Naive thymus-derived CD8-positive, alpha-beta T cell (primary cell): ENCODE data around the gene MAST3. TPM values are rescaled to one million over a fixed set of nuclear protein-coding genes. Genes with fewer than 3 reads are reported as not detected.
"Not testable (repeated sequence)": the region's sequence is repeated elsewhere in the genome, so short reads cannot be mapped to it uniquely, and the experiment has no call there.

ENCODE experiments used
- ATAC-seq, 2 donors: fragments of 150-1000 bp; cut with Tn5 transposase in 1 of 2; sonication (Bioruptor Pico), chemical (Tn5 transposase) in 1 of 2; 1 replicate in 1 of 2; 2 replicates in 1 of 2; pipeline ENCODE4 v1.10.0; 2021; ENCODE audit warnings: mild to moderate bottlenecking in 2 of 2, moderate library complexity in 2 of 2
- POLR2A ChIA-PET: fragments of 350-600 bp; sonication (Branson Sonifier 250); formaldehyde crosslinking; loops from one replicate; lab custom pipeline; 2021; ENCODE audit warnings: antibody characterized with exemption; lab: Charles Lee
- DNase-seq, 10 donors: peaks; one replicate each; pipeline versions ENCODE4 v3.0.0 to v3.0.0-alpha.2; 2020 to 2022
- H3K27ac Mint-ChIP-seq, 10 donors: one replicate each; pipeline ENCODE4 v1.8.0; 2020 to 2022; ENCODE audit warnings: mild to moderate bottlenecking in 10 of 10, mixed read lengths in 10 of 10, moderate library complexity in 4 of 10, inconsistent platforms in 1 of 10
- H3K27me3 Mint-ChIP-seq, 5 donors: one replicate each; pipeline ENCODE4 v1.8.0; 2021 to 2022; ENCODE audit warnings: mixed read lengths in 5 of 5
- H3K36me3 Mint-ChIP-seq, 3 donors: one replicate each; pipeline ENCODE4 v1.8.0; 2020 to 2022; ENCODE audit warnings: mixed read lengths in 3 of 3, mild to moderate bottlenecking in 2 of 3, inconsistent platforms in 1 of 3
- H3K4me1 Mint-ChIP-seq, 4 donors: one replicate each; pipeline ENCODE4 v1.8.0; 2021 to 2022; ENCODE audit warnings: mixed read lengths in 4 of 4
- H3K4me3 Mint-ChIP-seq, 10 donors: one replicate each; pipeline ENCODE4 v1.8.0; 2020 to 2022; ENCODE audit warnings: mild to moderate bottlenecking in 10 of 10, mixed read lengths in 10 of 10, moderate library complexity in 6 of 10, inconsistent platforms in 1 of 10
- H3K9me3 Mint-ChIP-seq, 9 donors: one replicate each; pipeline ENCODE4 v1.8.0; 2020 to 2022; ENCODE audit warnings: mixed read lengths in 9 of 9, mild to moderate bottlenecking in 3 of 9, inconsistent platforms in 1 of 9, moderate library complexity in 1 of 9
- polyA plus RNA-seq, 3 donors: library from polyadenylated mRNA; unstranded; fragments of 300-500 nt; fragmentation: Illumina TruSeq; gene quantifications; one replicate each; pipeline ENCODE4 v1.2.3, GENCODE V29; 2021
- total RNA-seq, 8 experiments: library from RNA in 2 of 8; stranded (reverse) in 2 of 8; gene quantifications; one replicate each; pipeline ENCODE4 v1.2.3 and lab custom pipeline; 2021 to 2026

MAST3 gene
- total and polyA plus RNA-seq, 5 experiments from 2014 or later = 9.4 to 44.8 (median 15.7) TPM

DNA sequence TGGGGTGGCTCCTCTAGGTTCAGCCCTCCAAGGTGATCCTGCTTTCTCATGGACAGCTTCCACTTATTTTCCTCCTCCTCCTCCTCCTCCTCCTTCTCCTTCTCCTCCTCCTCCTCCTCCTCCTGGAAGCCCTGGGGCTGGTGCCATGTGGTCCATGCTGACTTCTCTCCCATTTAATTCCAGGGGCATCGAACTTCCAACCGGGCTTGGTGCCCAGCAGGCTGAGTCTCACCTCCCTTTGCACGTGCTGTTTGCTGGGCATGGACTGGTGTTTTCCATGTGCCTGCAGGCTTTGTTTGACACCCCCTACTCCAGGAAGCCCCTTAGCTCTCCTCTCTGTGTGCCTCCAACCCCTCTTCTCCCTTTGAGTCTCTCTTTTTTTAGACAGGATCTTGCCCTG lies 3.7 kb downstream of the MAST3 start:
- Mint-ChIP-seq H3K9me3 (no peaks in the 10 kb centered on the region), H3K27ac (peak overlapping the region in 2 of 10 donors; percentile 44 to 65), H3K36me3 (peaks cover 0 to 2% (median 0%) of the 10 kb centered on the region in 3 donors), H3K4me1 (peaks cover 20 to 53% (median 33%) of the 10 kb centered on the region in 4 donors), H3K4me3 (peak overlapping the region in 4 of 10 donors; percentile 28 to 41 (median 34)), H3K27me3 (no peaks in the 10 kb centered on the region)
- POLR2A ChIA-PET = interaction anchor here (9.2 kb wide), 1 partner anchor 11 kb away, joined by 132 read pairs; the partner anchor contains the start of gene IL12RB1
- no peak for ATAC-seq
- DNase-seq = no peak

DNA sequence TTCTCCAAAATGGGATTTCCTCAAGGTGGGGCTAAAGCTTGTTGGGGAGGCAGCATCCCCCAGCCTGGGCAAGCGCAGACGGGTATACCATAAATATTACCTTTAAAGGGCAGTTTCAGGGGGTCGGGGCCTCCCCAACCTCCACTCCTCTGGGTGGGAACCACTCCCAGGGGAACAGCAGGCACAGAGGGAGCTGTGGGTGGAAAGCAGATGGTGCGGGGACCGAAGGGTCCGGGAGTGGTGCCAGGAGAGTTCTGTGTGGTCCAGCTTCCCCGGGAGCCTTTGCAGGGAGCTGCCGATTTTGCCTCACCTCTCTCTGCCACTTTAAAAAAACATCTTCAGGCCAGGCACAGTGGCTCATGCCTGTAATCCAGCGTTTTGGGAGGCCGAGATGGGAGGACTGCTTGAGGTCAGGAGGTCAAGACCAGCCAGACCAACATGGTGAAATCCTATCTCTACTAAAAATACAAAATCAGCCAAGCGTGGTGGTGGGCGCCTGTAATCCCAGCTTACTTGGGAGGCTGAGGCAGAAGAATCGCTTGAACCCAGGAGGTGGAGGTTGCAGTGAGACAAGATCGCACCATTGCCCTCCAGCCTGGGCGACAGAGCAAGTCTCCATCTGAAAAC lies 5.5 kb downstream of the MAST3 start:
- Mint-ChIP-seq H3K4me1 (peaks cover 18 to 54% (median 28%) of the 10 kb centered on the region in 4 donors), H3K4me3 (peak overlapping the region in 7 of 10 donors; percentile 12 to 65 (median 60)), H3K36me3 (peaks cover 0 to 2% (median 0%) of the 10 kb centered on the region in 3 donors), H3K27me3 (no peaks in the 10 kb centered on the region), H3K9me3 (no peaks in the 10 kb centered on the region), H3K27ac (peak overlapping the region in 4 of 10 donors; percentile 4 to 67 (median 42))
- no peak for DNase-seq
- ATAC-seq = no peak
- POLR2A ChIA-PET = interaction anchor here (0.7 to 9.2 kb wide), 5 partner anchors 13 to 58 kb away, joined by 3 to 132 read pairs (median 7); partner anchors contain the start of gene IL12RB1

DNA sequence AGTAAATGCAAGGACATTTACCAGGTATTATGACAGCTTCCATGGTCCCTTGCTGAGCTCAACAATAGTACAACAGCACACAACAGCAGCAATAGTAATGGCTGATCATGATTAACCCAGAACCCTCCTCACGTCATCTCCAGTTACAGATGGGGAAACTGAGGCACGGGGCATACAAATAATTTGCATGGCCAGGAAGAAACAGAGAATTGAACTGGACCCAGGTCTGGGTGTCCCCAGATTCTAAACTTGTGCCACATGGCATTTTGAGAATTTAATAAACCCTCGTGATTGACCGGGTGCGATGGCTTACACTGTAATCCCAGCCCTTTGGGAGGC lies 7.2 kb downstream of the MAST3 start:
- POLR2A ChIA-PET = interaction anchor here (0.7 to 9.2 kb wide), 4 partner anchors 15 to 176 kb away, joined by 3 to 132 read pairs (median 8); partner anchors contain the start of gene IL12RB1
- Mint-ChIP-seq H3K27me3 (no peaks in the 10 kb centered on the region), H3K9me3 (no peaks in the 10 kb centered on the region), H3K36me3 (peaks cover 0 to 2% (median 0%) of the 10 kb centered on the region in 3 donors), H3K27ac (peak overlapping the region in 9 of 10 donors; percentile 19 to 91 (median 76)), H3K4me3 (peak overlapping the region; percentile 70 to 85 (median 78)), H3K4me1 (peaks cover 14 to 53% (median 23%) of the 10 kb centered on the region in 4 donors)
- DNase-seq (no peak), ATAC-seq (no peak)

DNA sequence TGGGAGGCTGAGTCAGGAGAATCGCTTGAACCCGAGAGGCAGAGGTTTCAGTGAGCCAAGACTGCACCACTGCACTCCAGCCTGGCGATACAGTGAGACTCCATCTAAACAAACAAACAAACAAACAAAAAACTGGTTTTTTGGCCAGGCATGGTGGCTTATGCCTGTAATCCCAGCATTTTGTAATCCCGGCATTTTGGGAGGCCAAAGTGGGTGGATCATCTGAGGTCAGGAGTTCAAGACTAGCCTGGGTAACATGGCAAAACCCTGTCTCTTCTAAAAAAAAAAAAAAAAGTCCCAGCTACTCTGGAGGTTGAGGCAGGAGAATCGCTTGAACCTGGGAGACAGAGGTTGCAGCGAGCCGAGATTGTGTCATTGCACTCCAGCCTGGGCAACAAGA lies 7.7 kb downstream of the MAST3 start:
- not testable (repeated sequence) for DNase-seq, H3K27me3 Mint-ChIP-seq, H3K9me3 Mint-ChIP-seq, H3K36me3 Mint-ChIP-seq, ATAC-seq
- POLR2A ChIA-PET = interaction anchor here (9.2 kb wide), 1 partner anchor 15 kb away, joined by 132 read pairs; the partner anchor contains the start of gene IL12RB1
- Mint-ChIP-seq H3K4me3 (peak overlapping the region in 5 of 10 donors; percentile 38 to 82 (median 78)), H3K27ac (peak overlapping the region in 2 of 10 donors; percentile 29 to 87), H3K4me1 (peaks cover 13 to 52% (median 20%) of the 10 kb centered on the region in 4 donors)

DNA sequence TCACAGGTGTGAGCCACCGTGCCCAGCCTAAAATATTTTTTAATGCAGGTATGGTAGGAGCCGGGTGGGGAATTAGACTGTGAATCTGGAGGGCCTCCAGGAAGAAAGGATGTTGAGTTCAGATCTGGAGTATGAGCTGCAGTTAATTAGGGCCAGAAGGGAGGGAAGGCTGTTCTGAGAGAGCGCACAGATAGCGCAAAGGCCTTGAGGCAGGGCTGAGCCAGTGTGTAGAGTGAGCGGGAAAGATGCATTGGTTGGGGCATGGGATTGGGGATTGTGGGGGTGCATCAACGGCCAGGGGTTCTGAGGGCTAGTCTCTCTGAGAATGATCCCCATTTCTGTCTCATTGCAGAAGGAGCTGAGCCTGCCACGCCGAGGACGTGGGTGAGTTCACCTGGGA lies 9.7 kb downstream of the MAST3 start:
- ATAC-seq = no peak
- peak overlapping the region in 1 of 10 donors; percentile 7 for H3K4me3 Mint-ChIP-seq
- DNase-seq = no peak
- H3K27ac Mint-ChIP-seq = peak overlapping the region in 7 of 10 donors; percentile 19 to 59 (median 38)
- H3K4me1 Mint-ChIP-seq = peaks cover 13 to 56% (median 25%) of the 10 kb centered on the region in 4 donors
- H3K27me3 Mint-ChIP-seq = no peaks in the 10 kb centered on the region
- H3K36me3 Mint-ChIP-seq = peaks cover 0 to 2% (median 0%) of the 10 kb centered on the region in 3 donors
- no peaks in the 10 kb centered on the region for H3K9me3 Mint-ChIP-seq
- POLR2A ChIA-PET = interaction anchor here (4.2 to 8.3 kb wide), 3 partner anchors 9 to 17 kb away, joined by 22 to 135 read pairs (median 50); partner anchors contain the start of genes IL12RB1 and MAST3

DNA sequence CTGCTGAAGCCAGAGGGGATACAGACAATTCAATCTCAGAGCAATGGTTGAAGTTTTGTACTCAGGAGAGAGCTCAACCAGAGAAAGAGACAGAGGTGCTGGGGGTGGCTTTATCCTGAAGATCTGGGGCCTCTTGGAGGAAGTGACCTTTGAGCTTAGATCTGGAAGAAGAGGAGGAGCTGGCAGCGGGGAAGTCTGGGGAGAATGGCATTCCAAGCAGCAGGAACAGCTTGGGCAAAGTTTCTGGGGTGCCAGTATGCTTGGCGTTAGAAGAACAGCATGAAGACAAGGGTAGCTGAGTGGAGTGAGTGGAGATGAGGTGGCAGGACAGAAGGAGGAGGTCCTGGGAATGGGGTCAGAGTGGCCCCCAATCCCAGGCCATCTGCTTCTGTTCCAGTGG lies 11.3 kb downstream of the MAST3 start:
- no peaks in the 10 kb centered on the region for H3K9me3 Mint-ChIP-seq
- POLR2A ChIA-PET = interaction anchor here (0.6 to 8.3 kb wide), 11 partner anchors 9 to 173 kb away, joined by 3 to 135 read pairs (median 3); partner anchors contain the start of genes IL12RB1, JUND, MAST3 and PIK3R2
- peak overlapping the region; percentile 73 to 93 (median 86) for H3K4me3 Mint-ChIP-seq
- no peaks in the 10 kb centered on the region for H3K27me3 Mint-ChIP-seq
- no peak for DNase-seq
- no peak for ATAC-seq
- H3K4me1 Mint-ChIP-seq = peaks cover 17 to 54% (median 28%) of the 10 kb centered on the region in 4 donors
- peak overlapping the region; percentile 87 to 97 (median 92) for H3K27ac Mint-ChIP-seq
- H3K36me3 Mint-ChIP-seq = peaks cover 0 to 2% (median 0%) of the 10 kb centered on the region in 3 donors

DNA sequence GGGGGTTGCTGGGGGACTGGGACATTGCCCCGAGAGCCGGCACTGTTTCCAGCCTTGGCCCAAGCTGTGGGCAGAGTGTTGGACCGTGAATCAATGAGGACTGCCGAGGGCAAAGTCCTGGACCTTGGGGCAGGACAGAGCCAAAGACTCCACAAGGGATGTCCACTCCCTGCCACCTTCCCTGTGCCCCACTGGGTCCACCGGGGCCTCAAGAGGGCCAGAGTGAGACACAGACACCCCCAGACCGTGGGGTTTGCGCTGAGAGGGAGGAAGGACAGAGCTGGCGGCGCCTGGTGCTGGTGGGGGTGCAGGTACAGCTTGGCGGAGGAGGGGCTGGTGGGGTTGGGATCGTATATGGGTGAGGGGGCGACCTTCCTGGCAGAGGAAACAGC lies 11.8 kb downstream of the MAST3 start:
- Mint-ChIP-seq H3K4me3 (peak overlapping the region; percentile 73 to 93 (median 86)), H3K27ac (peak overlapping the region; percentile 87 to 97 (median 92)), H3K27me3 (no peaks in the 10 kb centered on the region), H3K4me1 (peaks cover 17 to 51% (median 27%) of the 10 kb centered on the region in 4 donors), H3K9me3 (no peaks in the 10 kb centered on the region), H3K36me3 (peaks cover 0 to 2% (median 0%) of the 10 kb centered on the region in 3 donors)
- ATAC-seq (peak in 1 of 2 donors; percentile 32), DNase-seq (no peak)
- POLR2A ChIA-PET = interaction anchor here (0.5 to 8.3 kb wide), 13 partner anchors 9 to 172 kb away, joined by 3 to 135 read pairs (median 3); partner anchors contain the start of genes ARRDC2, IL12RB1, JUND and MAST3

DNA sequence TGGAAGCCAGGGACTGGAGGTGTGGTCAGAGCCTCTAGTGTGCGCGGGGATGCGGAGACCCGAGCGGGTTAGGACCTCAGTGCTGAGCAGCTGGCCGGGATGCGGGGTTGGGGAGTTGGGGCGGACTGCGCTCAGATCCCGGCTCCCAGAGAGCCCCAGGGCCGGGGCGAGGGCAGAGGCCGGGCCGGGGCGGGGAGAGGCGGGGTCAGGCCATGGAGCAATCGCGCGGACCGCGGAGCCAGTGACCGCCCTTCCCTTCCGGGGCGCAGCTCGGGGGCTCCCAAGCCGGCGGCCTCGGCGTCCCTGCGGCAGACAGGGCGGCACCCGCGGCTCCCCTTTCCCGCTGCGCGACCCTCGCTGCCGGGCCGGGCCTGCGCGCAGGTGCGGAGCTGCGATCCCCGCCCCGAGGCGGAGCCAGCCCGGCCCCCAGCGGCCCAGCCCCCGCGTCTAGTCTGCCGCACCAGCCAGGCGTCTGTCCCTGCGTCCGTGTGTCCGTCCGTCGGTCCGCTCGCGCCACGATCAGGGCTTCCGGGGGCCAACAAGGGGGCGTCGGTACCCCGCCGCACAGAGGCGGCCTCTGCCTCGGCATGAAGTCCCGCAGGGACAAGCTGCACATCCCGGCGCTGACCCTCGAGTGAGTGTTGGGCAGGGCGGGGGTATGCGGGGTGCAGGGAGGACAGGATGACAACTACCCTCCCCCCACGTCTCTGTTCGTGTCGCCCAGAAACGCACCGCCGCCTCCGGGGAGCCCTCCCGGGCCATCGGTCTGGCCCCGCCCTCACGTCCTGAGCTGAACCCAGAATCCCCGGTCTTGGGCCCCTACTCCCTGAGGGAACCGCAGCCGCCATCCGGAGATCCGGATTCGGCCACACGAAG lies 12.4 kb downstream of the MAST3 start:
- peak in 7 of 10 donors; percentile 18 to 59 (median 43) for DNase-seq
- POLR2A ChIA-PET = interaction anchor here (0.5 to 8.3 kb wide), 14 partner anchors 8 to 177 kb away, joined by 3 to 135 read pairs (median 3); partner anchors contain the start of genes ARRDC2, CCDC124, IL12RB1 and JUND
- H3K4me1 Mint-ChIP-seq = peaks cover 13 to 45% (median 29%) of the 10 kb centered on the region in 4 donors

DNA sequence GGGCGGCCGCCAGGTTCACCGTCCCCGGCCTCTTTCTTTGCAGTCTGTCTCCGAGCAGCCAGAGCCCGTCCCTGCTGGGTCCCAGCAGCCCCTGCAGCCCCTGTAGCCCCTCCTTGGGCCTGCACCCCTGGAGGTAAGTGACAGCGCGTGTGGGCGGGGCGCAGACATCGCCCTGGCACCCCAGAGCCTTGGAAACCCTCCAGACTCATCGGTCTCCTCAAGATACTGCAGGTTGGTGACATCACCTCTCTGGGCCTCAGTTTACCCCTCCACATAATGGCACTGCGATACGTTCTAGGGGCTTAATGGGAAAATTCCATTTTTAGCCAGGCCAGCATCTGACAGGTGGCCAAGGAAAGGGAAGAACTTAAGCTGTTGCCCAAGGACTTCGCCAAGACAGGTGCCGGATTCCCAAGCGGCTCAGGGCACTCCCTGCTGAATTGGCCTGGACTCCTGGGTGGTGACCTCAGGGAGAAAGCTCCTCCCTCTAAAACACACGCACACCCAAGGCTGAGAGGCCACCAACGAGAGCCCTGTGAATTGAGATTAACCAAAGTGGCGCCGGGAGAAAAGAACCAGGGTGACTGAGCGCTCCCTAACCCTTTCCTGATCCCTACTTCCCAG lies 13.1 kb downstream of the MAST3 start:
- peak; percentile 18 for ATAC-seq
- peak overlapping the region; percentile 50 to 81 (median 69) for H3K4me3 Mint-ChIP-seq

More for the DNA sequence above, 12.4 kb downstream of the MAST3 start:
- H3K27ac Mint-ChIP-seq = peak overlapping the region; percentile 69 to 97 (median 91)
- no peaks in the 10 kb centered on the region for H3K9me3 Mint-ChIP-seq
- peak; percentile 76 to 84 for ATAC-seq
- peak overlapping the region; percentile 73 to 93 (median 86) for H3K4me3 Mint-ChIP-seq
- H3K36me3 Mint-ChIP-seq = peaks cover 0 to 2% (median 0%) of the 10 kb centered on the region in 3 donors
- H3K27me3 Mint-ChIP-seq = no peaks in the 10 kb centered on the region

DNA sequence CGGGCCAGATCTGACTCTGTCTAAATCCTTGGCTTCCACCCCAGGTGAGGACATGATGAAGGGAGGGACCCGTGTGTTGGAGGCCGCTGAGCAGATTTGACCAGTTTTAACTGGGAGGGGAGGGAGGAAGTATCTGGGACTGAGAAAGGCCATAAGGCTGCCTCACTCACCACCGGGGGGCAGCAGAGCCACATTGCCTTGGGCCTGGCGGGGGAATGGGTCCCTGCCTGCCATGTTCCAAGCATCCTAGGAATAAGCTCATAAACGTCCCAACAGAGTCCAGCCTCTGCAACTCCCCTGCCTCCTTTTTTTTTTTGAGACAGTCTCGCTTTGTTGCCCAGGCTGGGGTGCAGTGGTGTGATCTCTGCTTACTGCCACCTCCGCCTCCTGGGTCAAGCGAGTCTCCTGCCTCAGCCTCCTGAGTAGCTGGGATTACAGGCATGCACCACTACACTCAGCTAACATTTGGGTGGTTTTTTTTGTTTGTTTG lies 15.5 kb downstream of the MAST3 start:
- Mint-ChIP-seq H3K9me3 (no peaks in the 10 kb centered on the region), H3K27ac (peak overlapping the region in 3 of 10 donors; percentile 41 to 77 (median 76)), H3K36me3 (peaks cover 0 to 5% (median 0%) of the 10 kb centered on the region in 3 donors), H3K4me3 (peak overlapping the region in 2 of 10 donors; percentile 26 to 29), H3K27me3 (no peaks in the 10 kb centered on the region), H3K4me1 (peaks cover 18 to 47% (median 41%) of the 10 kb centered on the region in 4 donors)
- POLR2A ChIA-PET = interaction anchor here (0.8 to 8.3 kb wide), 3 partner anchors 15 to 38 kb away, joined by 3 to 135 read pairs (median 26); partner anchors contain the start of genes IL12RB1, MAST3 and PIK3R2
- ATAC-seq (peak; percentile 28 to 30), DNase-seq (peak; percentile 51 to 84 (median 68))

More for the DNA sequence above, 13.1 kb downstream of the MAST3 start:
- Mint-ChIP-seq H3K4me1 (peaks cover 14 to 47% (median 31%) of the 10 kb centered on the region in 4 donors), H3K27ac (peak overlapping the region in 4 of 10 donors; percentile 40 to 75 (median 59)), H3K36me3 (peaks cover 0 to 5% (median 0%) of the 10 kb centered on the region in 3 donors), H3K27me3 (no peaks in the 10 kb centered on the region), H3K9me3 (no peaks in the 10 kb centered on the region)
- no peak for DNase-seq
- POLR2A ChIA-PET = interaction anchor here (1.0 to 8.3 kb wide), 8 partner anchors 8 to 178 kb away, joined by 3 to 135 read pairs (median 20); partner anchors contain the start of genes CCDC124, IL12RB1, MAST3 and PIK3R2

DNA sequence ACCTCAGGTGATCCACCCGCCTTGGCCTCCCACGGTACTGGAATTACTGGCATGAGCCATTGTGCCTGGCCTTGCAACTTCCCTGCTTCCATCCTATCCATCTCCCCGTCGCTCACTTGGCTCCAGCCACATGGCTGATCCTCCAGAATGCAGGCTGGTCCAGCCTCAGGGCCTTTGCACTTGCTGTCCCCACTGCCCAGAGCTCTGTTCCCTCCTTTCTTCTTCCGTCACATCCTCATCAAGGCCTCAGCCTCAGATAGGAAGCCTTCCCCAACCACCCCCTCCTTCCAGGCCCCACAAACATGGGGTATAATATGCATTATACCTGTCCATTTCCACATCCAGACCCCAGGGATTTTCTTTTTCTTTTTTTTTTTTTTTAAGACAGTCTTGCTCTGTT lies 16.2 kb downstream of the MAST3 start:
- Mint-ChIP-seq H3K36me3 (peaks cover 0 to 5% (median 0%) of the 10 kb centered on the region in 3 donors), H3K9me3 (no peaks in the 10 kb centered on the region), H3K4me3 (no peak overlapping the region), H3K27ac (peak overlapping the region in 1 of 10 donors; percentile 79), H3K4me1 (peaks cover 13 to 46% (median 41%) of the 10 kb centered on the region in 4 donors), H3K27me3 (no peaks in the 10 kb centered on the region)
- DNase-seq (no peak), ATAC-seq (no peak)
- POLR2A ChIA-PET = interaction anchor here (0.6 to 8.3 kb wide), 2 partner anchors 24 to 106 kb away, joined by 3 to 135 read pairs; partner anchors contain the start of gene IL12RB1
